Vagina (tissue), 2 donors: Measurements from ENCODE around the gene DROSHA. TPM values are rescaled to one million over a fixed set of nuclear protein-coding genes. Genes with fewer than 3 reads are reported as not detected.

Source experiments
- DNase-seq, 2 donors: peaks; one replicate each; pipeline ENCODE4 v3.0.0-alpha.2; 2017; ENCODE audit errors: extremely low spot score in 2 of 2
- H3K27ac ChIP-seq: fragments of 200-600 bp; sonication (generic); one replicate; pipeline ENCODE4 v1.5.1; 2019
- H3K27me3 ChIP-seq: fragments of 200-600 bp; sonication (generic); one replicate; pipeline ENCODE4 v1.5.1; 2019
- H3K36me3 ChIP-seq, 2 donors: fragments of 200-600 bp; sonication (generic); one replicate each; pipeline ENCODE4 v1.5.1; 2017 to 2019
- H3K4me1 ChIP-seq: fragments of 200-600 bp; sonication (generic); one replicate; pipeline ENCODE4 v1.5.1; 2019
- H3K4me3 ChIP-seq, 2 donors: fragments of 200-600 bp; sonication (generic); 1 replicate in 1 of 2; 2 replicates in 1 of 2; pipeline ENCODE4 v1.5.1; 2016 to 2019
- H3K9me3 ChIP-seq: fragments of 200-600 bp; sonication (generic); one replicate; pipeline ENCODE4 v1.5.1; 2019
- CTCF ChIP-seq, 3 experiments: fragments of 450-650 bp in 2 of 3; fragments of 200-600 bp in 1 of 3; sonication (generic) in 1 of 3; IDR thresholded peaks; one replicate each; pipeline ENCODE4 v1.5.1; 2017 to 2019; ENCODE audit warnings: antibody characterized with exemption in 3 of 3, mild to moderate bottlenecking in 2 of 3, moderate library complexity in 2 of 3
- POLR2A ChIP-seq, 2 donors: fragments of 450-650 bp; IDR thresholded peaks; one replicate each; pipeline ENCODE4 v1.6.1; 2017; ENCODE audit warnings: antibody characterized with exemption in 2 of 2, mild to moderate bottlenecking in 2 of 2, moderate library complexity in 2 of 2
- POLR2AphosphoS5 ChIP-seq, 2 donors: sonication (generic); formaldehyde crosslinking; IDR thresholded peaks; one replicate each; pipeline ENCODE4 v1.9.0; 2017; ENCODE audit warnings: antibody characterized with exemption in 2 of 2, mild to moderate bottlenecking in 2 of 2, low read depth in 1 of 2; ENCODE audit not compliant: insufficient read depth in 1 of 2
- intact Hi-C: fragments of 100-400 bp; cut with DNase I; formaldehyde crosslinking; loops from one replicate; pipeline ENCODE4 v1.15.1; 2023
- total RNA-seq: library from RNA; depleted of rRNA; stranded (reverse); fragments of >200 nt; gene quantifications from one replicate; pipeline ENCODE4 v1.2.3, GENCODE V29; 2016

The DROSHA gene
- total RNA-seq, result 50.1 TPM

- intact Hi-C loops, result no loop called here
- TF ChIP-seq CTCF (IDR thresholded peaks at IDR 0.05) (no peak), POLR2A (IDR thresholded peaks at IDR 0.05) (peak in 1 of 2 donors; percentile 44), POLR2AphosphoS5 (IDR thresholded peaks at IDR 0.05; ENCODE audit: insufficient read depth in 1 of 2, low read depth in 1 of 2) (peak; percentile 88 to 89)
- H3K9me3 ChIP-seq, result no peaks in the 10 kb centered on the region
- peak within 1 kb of the TSS; percentile 85 to 88 for H3K4me3 ChIP-seq
- peaks cover 31% of the 10 kb centered on the region for H3K4me1 ChIP-seq
- DNase-seq, result peak in 1 of 2 donors; percentile 95
- H3K27ac ChIP-seq, result peak within 1 kb of the TSS; percentile 70
- peaks cover 0 to 37% of the 10 kb centered on the region in 2 donors for H3K36me3 ChIP-seq
- H3K27me3 ChIP-seq, result no peaks in the 10 kb centered on the region
Measured at GRCh38 chr5:31531888-31532547, at the start of gene DROSHA, which contains the start of gene C5orf22. Gene DROSHA (minus strand): TSS chr5:31532093. CDS start chr5:31529059, 3,034 bp downstream. Gene C5orf22 (plus strand): TSS chr5:31532301. CDS start chr5:31532393, 92 bp downstream.

GRCh38 chr5:31579558-31579957 is 47.7 kb upstream of the DROSHA start:
- no peaks in the 10 kb centered on the region for H3K9me3 ChIP-seq
- no peak overlapping the region for H3K4me3 ChIP-seq
- H3K36me3 ChIP-seq, result no peaks in the 10 kb centered on the region
- no peaks in the 10 kb centered on the region for H3K4me1 ChIP-seq
- no peak overlapping the region for H3K27ac ChIP-seq
- intact Hi-C loops, result no loop called here
- no peak for TF ChIP-seq POLR2AphosphoS5 (IDR thresholded peaks at IDR 0.05; ENCODE audit: insufficient read depth in 1 of 2, low read depth in 1 of 2)
- no peak for TF ChIP-seq CTCF (IDR thresholded peaks at IDR 0.05)
- no peak for DNase-seq
- no peaks in the 10 kb centered on the region for H3K27me3 ChIP-seq

- Histone ChIP-seq H3K9me3 (no peaks in the 10 kb centered on the region), H3K27ac (no peak overlapping the region), H3K27me3 (no peaks in the 10 kb centered on the region), H3K36me3 (no peaks in the 10 kb centered on the region), H3K4me1 (no peaks in the 10 kb centered on the region), H3K4me3 (no peak overlapping the region)
- no peak for DNase-seq
- intact Hi-C loops, result no loop called here
- TF ChIP-seq POLR2AphosphoS5 (IDR thresholded peaks at IDR 0.05; ENCODE audit: insufficient read depth in 1 of 2, low read depth in 1 of 2), result no peak
- TF ChIP-seq CTCF (IDR thresholded peaks at IDR 0.05), result no peak
- no peak for TF ChIP-seq POLR2A (IDR thresholded peaks at IDR 0.05)
Measured at GRCh38 chr5:31577438-31577837, 45.5 kb upstream of the DROSHA start.

- no peak overlapping the region for H3K27ac ChIP-seq
- no peak for TF ChIP-seq POLR2AphosphoS5 (IDR thresholded peaks at IDR 0.05; ENCODE audit: insufficient read depth in 1 of 2, low read depth in 1 of 2)
- no peak for TF ChIP-seq CTCF (IDR thresholded peaks at IDR 0.05)
- TF ChIP-seq POLR2A (IDR thresholded peaks at IDR 0.05), result no peak
- no peak overlapping the region for H3K4me3 ChIP-seq
- no peaks in the 10 kb centered on the region for H3K4me1 ChIP-seq
- no peaks in the 10 kb centered on the region for H3K27me3 ChIP-seq
- intact Hi-C loops, result no loop called here
- DNase-seq, result no peak
- H3K36me3 ChIP-seq, result no peaks in the 10 kb centered on the region
- H3K9me3 ChIP-seq, result no peaks in the 10 kb centered on the region
Measured at GRCh38 chr5:31574772-31575171, 42.9 kb upstream of the DROSHA start.

GRCh38 chr5:31573494-31574142 is 41.7 kb upstream of the DROSHA start:
- no peaks in the 10 kb centered on the region for H3K36me3 ChIP-seq
- H3K4me3 ChIP-seq, result no peak overlapping the region
- no peaks in the 10 kb centered on the region for H3K9me3 ChIP-seq
- intact Hi-C loops, result no loop called here
- DNase-seq, result no peak
- H3K4me1 ChIP-seq, result no peaks in the 10 kb centered on the region
- no peak overlapping the region for H3K27ac ChIP-seq
- no peaks in the 10 kb centered on the region for H3K27me3 ChIP-seq
- TF ChIP-seq CTCF (IDR thresholded peaks at IDR 0.05) (no peak), POLR2A (IDR thresholded peaks at IDR 0.05) (no peak), POLR2AphosphoS5 (IDR thresholded peaks at IDR 0.05; ENCODE audit: insufficient read depth in 1 of 2, low read depth in 1 of 2) (no peak)
